Measurements from ENCODE around the gene CUTC.

The CUTC gene

GRCh38 chr10:99791831-99792230 is 59.8 kb downstream of the CUTC start:
- Histone ChIP-seq H3K4me3 (ENCODE audit: insufficient read depth, low read depth, low read length, poor library complexity, severe bottlenecking) (no peak overlapping the region), H3K27me3 (replicated peaks; ENCODE audit: control insufficient read depth, insufficient read depth, low read length, poor library complexity, severe bottlenecking) (no peaks in the 10 kb centered on the region), H3K4me1 (ENCODE audit: control insufficient read depth, insufficient read depth, low read length, poor library complexity, severe bottlenecking) (no peaks in the 10 kb centered on the region), H3K9me3 (ENCODE audit: control insufficient read depth, low read length) (no peaks in the 10 kb centered on the region), H3K27ac (ENCODE audit: insufficient read depth, low read length, poor library complexity, severe bottlenecking) (no peak overlapping the region), H3K36me3 (ENCODE audit: control insufficient read depth, insufficient read depth, low read length) (no peaks in the 10 kb centered on the region)
- DNase-seq = no peak

- H3K36me3 ChIP-seq (ENCODE audit: control insufficient read depth, insufficient read depth, low read length) = no peaks in the 10 kb centered on the region
- H3K27ac ChIP-seq (ENCODE audit: insufficient read depth, low read length, poor library complexity, severe bottlenecking) = no peak overlapping the region
- H3K9me3 ChIP-seq (ENCODE audit: control insufficient read depth, low read length) = no peaks in the 10 kb centered on the region
- H3K4me1 ChIP-seq (ENCODE audit: control insufficient read depth, insufficient read depth, low read length, poor library complexity, severe bottlenecking) = no peaks in the 10 kb centered on the region
- no peaks in the 10 kb centered on the region for H3K27me3 ChIP-seq (replicated peaks; ENCODE audit: control insufficient read depth, insufficient read depth, low read length, poor library complexity, severe bottlenecking)
- no peak for DNase-seq
- H3K4me3 ChIP-seq (ENCODE audit: insufficient read depth, low read depth, low read length, poor library complexity, severe bottlenecking) = no peak overlapping the region
These were observed 61.8 kb downstream of the CUTC start for GRCh38 chr10:99793819-99794218.

GRCh38 chr10:99796928-99797327 is 64.9 kb downstream of the CUTC start:
- no peak overlapping the region for H3K27ac ChIP-seq (ENCODE audit: insufficient read depth, low read length, poor library complexity, severe bottlenecking)
- H3K27me3 ChIP-seq (replicated peaks; ENCODE audit: control insufficient read depth, insufficient read depth, low read length, poor library complexity, severe bottlenecking) = no peaks in the 10 kb centered on the region
- no peak for DNase-seq
- H3K36me3 ChIP-seq (ENCODE audit: control insufficient read depth, insufficient read depth, low read length) = no peaks in the 10 kb centered on the region
- H3K4me3 ChIP-seq (ENCODE audit: insufficient read depth, low read depth, low read length, poor library complexity, severe bottlenecking) = no peak overlapping the region
- no peaks in the 10 kb centered on the region for H3K4me1 ChIP-seq (ENCODE audit: control insufficient read depth, insufficient read depth, low read length, poor library complexity, severe bottlenecking)
- no peaks in the 10 kb centered on the region for H3K9me3 ChIP-seq (ENCODE audit: control insufficient read depth, low read length)

GRCh38 chr10:99798031-99798430 is 66.0 kb downstream of the CUTC start:
- Histone ChIP-seq H3K27me3 (replicated peaks; ENCODE audit: control insufficient read depth, insufficient read depth, low read length, poor library complexity, severe bottlenecking) (no peaks in the 10 kb centered on the region), H3K4me3 (ENCODE audit: insufficient read depth, low read depth, low read length, poor library complexity, severe bottlenecking) (no peak overlapping the region), H3K36me3 (ENCODE audit: control insufficient read depth, insufficient read depth, low read length) (no peaks in the 10 kb centered on the region), H3K27ac (ENCODE audit: insufficient read depth, low read length, poor library complexity, severe bottlenecking) (no peak overlapping the region), H3K9me3 (ENCODE audit: control insufficient read depth, low read length) (no peaks in the 10 kb centered on the region), H3K4me1 (ENCODE audit: control insufficient read depth, insufficient read depth, low read length, poor library complexity, severe bottlenecking) (no peaks in the 10 kb centered on the region)
- no peak for DNase-seq

GRCh38 chr10:99798920-99799319 is 66.9 kb downstream of the CUTC start:
- no peak overlapping the region for H3K4me3 ChIP-seq (ENCODE audit: insufficient read depth, low read depth, low read length, poor library complexity, severe bottlenecking)
- H3K4me1 ChIP-seq (ENCODE audit: control insufficient read depth, insufficient read depth, low read length, poor library complexity, severe bottlenecking) = no peaks in the 10 kb centered on the region
- H3K27ac ChIP-seq (ENCODE audit: insufficient read depth, low read length, poor library complexity, severe bottlenecking) = no peak overlapping the region
- DNase-seq = no peak
- H3K9me3 ChIP-seq (ENCODE audit: control insufficient read depth, low read length) = no peaks in the 10 kb centered on the region
- H3K36me3 ChIP-seq (ENCODE audit: control insufficient read depth, insufficient read depth, low read length) = no peaks in the 10 kb centered on the region
- no peaks in the 10 kb centered on the region for H3K27me3 ChIP-seq (replicated peaks; ENCODE audit: control insufficient read depth, insufficient read depth, low read length, poor library complexity, severe bottlenecking)

- Histone ChIP-seq H3K27ac (ENCODE audit: insufficient read depth, low read length, poor library complexity, severe bottlenecking) (no peak overlapping the region), H3K4me1 (ENCODE audit: control insufficient read depth, insufficient read depth, low read length, poor library complexity, severe bottlenecking) (no peaks in the 10 kb centered on the region), H3K27me3 (replicated peaks; ENCODE audit: control insufficient read depth, insufficient read depth, low read length, poor library complexity, severe bottlenecking) (no peaks in the 10 kb centered on the region), H3K36me3 (ENCODE audit: control insufficient read depth, insufficient read depth, low read length) (no peaks in the 10 kb centered on the region), H3K4me3 (ENCODE audit: insufficient read depth, low read depth, low read length, poor library complexity, severe bottlenecking) (no peak overlapping the region), H3K9me3 (ENCODE audit: control insufficient read depth, low read length) (no peaks in the 10 kb centered on the region)
- DNase-seq = no peak
These were observed 67.6 kb downstream of the CUTC start for GRCh38 chr10:99799613-99800012.

- Histone ChIP-seq H3K27ac (ENCODE audit: insufficient read depth, low read length, poor library complexity, severe bottlenecking) (no peak overlapping the region), H3K4me1 (ENCODE audit: control insufficient read depth, insufficient read depth, low read length, poor library complexity, severe bottlenecking) (no peaks in the 10 kb centered on the region), H3K4me3 (ENCODE audit: insufficient read depth, low read depth, low read length, poor library complexity, severe bottlenecking) (no peak overlapping the region), H3K9me3 (ENCODE audit: control insufficient read depth, low read length) (no peaks in the 10 kb centered on the region), H3K36me3 (ENCODE audit: control insufficient read depth, insufficient read depth, low read length) (no peaks in the 10 kb centered on the region), H3K27me3 (replicated peaks; ENCODE audit: control insufficient read depth, insufficient read depth, low read length, poor library complexity, severe bottlenecking) (no peaks in the 10 kb centered on the region)
- DNase-seq = no peak
These were observed 72.4 kb downstream of the CUTC start for GRCh38 chr10:99804471-99804870.

GRCh38 chr10:99805190-99805589 is 73.2 kb downstream of the CUTC start:
- no peak overlapping the region for H3K4me3 ChIP-seq (ENCODE audit: insufficient read depth, low read depth, low read length, poor library complexity, severe bottlenecking)
- H3K4me1 ChIP-seq (ENCODE audit: control insufficient read depth, insufficient read depth, low read length, poor library complexity, severe bottlenecking) = no peaks in the 10 kb centered on the region
- no peak overlapping the region for H3K27ac ChIP-seq (ENCODE audit: insufficient read depth, low read length, poor library complexity, severe bottlenecking)
- H3K9me3 ChIP-seq (ENCODE audit: control insufficient read depth, low read length) = no peaks in the 10 kb centered on the region
- H3K27me3 ChIP-seq (replicated peaks; ENCODE audit: control insufficient read depth, insufficient read depth, low read length, poor library complexity, severe bottlenecking) = no peaks in the 10 kb centered on the region
- H3K36me3 ChIP-seq (ENCODE audit: control insufficient read depth, insufficient read depth, low read length) = no peaks in the 10 kb centered on the region
- DNase-seq = no peak
